GM12878 (cell line): ENCODE data around the gene DGKB.

ENCODE experiments used
- BHLHE40 ChIP-seq, 2 experiments: fragments of 450-650 bp in 1 of 2; IDR thresholded peaks; 2 replicates each; pipeline ENCODE4 v1.6.1; 2011 to 2017; ENCODE audit warnings: low read depth in 2 of 2, borderline replicate concordance in 1 of 2, improper control_type of control experiment in 1 of 2, low read length in 1 of 2, mild to moderate bottlenecking in 1 of 2
- BMI1 ChIP-seq: fragments of 450-650 bp; IDR thresholded peaks from 2 replicates; pipeline ENCODE4 v1.6.1; 2016; ENCODE audit warnings: mild to moderate bottlenecking, moderate library complexity, borderline replicate concordance
- CHD2 ChIP-seq: IDR thresholded peaks from 2 replicates; pipeline ENCODE4 v1.6.1; 2011; ENCODE audit warnings: low read depth, low read length, improper control_type of control experiment, borderline replicate concordance
- CTCF ChIP-seq, 3 experiments: IDR thresholded peaks in 2 of 3; conservative IDR thresholded peaks in 1 of 3; 2 replicates each; pipeline ENCODE4 v1.5.1; 2011; ENCODE audit warnings: low read depth in 3 of 3, low read length in 3 of 3, mild to moderate bottlenecking in 3 of 3, control low read depth in 2 of 3, moderate library complexity in 2 of 3, inconsistent platforms in 1 of 3, mixed read lengths in 1 of 3; ENCODE audit not compliant: control insufficient read depth in 2 of 3, insufficient read depth in 1 of 3; ENCODE audit errors: extremely low read depth in 1 of 3
- E2F8 ChIP-seq: fragments of 450-650 bp; IDR thresholded peaks from 2 replicates; pipeline ENCODE4 v1.6.1; 2018; ENCODE audit warnings: mild to moderate bottlenecking, low read depth, moderate library complexity; ENCODE audit not compliant: partially characterized antibody
- EZH2 ChIP-seq: IDR thresholded peaks from 2 replicates; pipeline ENCODE4 v1.6.1; 2012; ENCODE audit warnings: low read depth, mild to moderate bottlenecking, control low read depth, inconsistent platforms, low read length, borderline replicate concordance; ENCODE audit not compliant: control insufficient read depth
- GATAD2B ChIP-seq: fragments of 450-650 bp; conservative IDR thresholded peaks from 2 replicates; pipeline ENCODE4 v1.6.1; 2017; ENCODE audit warnings: low read depth, mild to moderate bottlenecking, moderate library complexity
- HDGF ChIP-seq: fragments of 450-650 bp; IDR thresholded peaks from 2 replicates; pipeline ENCODE4 v1.6.1; 2016; ENCODE audit warnings: antibody characterized with exemption
- MXI1 ChIP-seq: fragments of 150-350 bp; IDR thresholded peaks from 2 replicates; pipeline ENCODE4 v1.6.1; 2011; ENCODE audit warnings: low read depth, mild to moderate bottlenecking, inconsistent platforms, low read length, improper control_type of control experiment
- PAX8 ChIP-seq: fragments of 450-650 bp; IDR thresholded peaks from 2 replicates; pipeline ENCODE4 v1.6.1; 2017; ENCODE audit warnings: mild to moderate bottlenecking, moderate library complexity
- POLR2AphosphoS5 ChIP-seq: IDR thresholded peaks from 2 replicates; pipeline ENCODE4 v1.6.1; 2011; ENCODE audit warnings: mild to moderate bottlenecking, low read length, inconsistent platforms
- RCOR1 ChIP-seq: conservative IDR thresholded peaks from 2 replicates; pipeline ENCODE4 v1.6.1; 2012; ENCODE audit warnings: low read depth, low read length, improper control_type of control experiment
- SIX5 ChIP-seq: IDR thresholded peaks from 2 replicates; pipeline ENCODE4 v1.6.1; 2011; ENCODE audit warnings: mild to moderate bottlenecking, low read depth, low read length, moderate library complexity; ENCODE audit not compliant: severe bottlenecking
- ZBTB40 ChIP-seq: fragments of 450-650 bp; IDR thresholded peaks from 2 replicates; pipeline ENCODE4 v1.6.1; 2016; ENCODE audit warnings: mild to moderate bottlenecking, moderate library complexity, borderline replicate concordance

- TF ChIP-seq BMI1 (no peak), MXI1 (no peak), SIX5 (no peak), CTCF (IDR thresholded peaks at IDR 0.05 in 2 of 3, conservative IDR thresholded peaks at IDR 0.05 in 1 of 3; ENCODE audit: control insufficient read depth in 2 of 3, extremely low read depth in 1 of 3, insufficient read depth in 1 of 3, low read depth in 3 of 3, low read length in 3 of 3) (no peak), EZH2 (no peak), CHD2 (no peak), E2F8 (no peak), GATAD2B (no peak), ZBTB40 (no peak), BHLHE40 (IDR thresholded peaks at IDR 0.05; ENCODE audit: borderline replicate concordance in 1 of 2, low read depth in 2 of 2, low read length in 1 of 2) (no peak), PAX8 (no peak), POLR2AphosphoS5 (no peak), HDGF (no peak), RCOR1 (no peak)
Measured at GRCh38 chr7:14287398-14287797, 615.2 kb downstream of the DGKB start.
